MCF 10A (cell line): ENCODE measurements around the gene CHID1. TPM values are rescaled to one million over a fixed set of nuclear protein-coding genes. Genes with fewer than 3 reads are reported as not detected.

Source experiments
- BruUV-seq: library from RNA; stranded (reverse); fragments of 400-500 nt; replicated peaks from 2 replicates; lab custom pipeline; 2021; lab: Mats Ljungman, UMichigan
- CTCF ChIA-PET: fragments of 300-600 bp; sonication (Branson Sonifier 250); formaldehyde crosslinking; extraction: SDS; loops from one replicate; lab custom pipeline; 2021; ENCODE audit warnings: antibody characterized with exemption, inconsistent platforms; lab: Yijun Ruan, JAX
- POLR2A ChIA-PET: fragments of 300-600, 350-650 bp; sonication (Branson Sonifier 250); formaldehyde crosslinking; extraction: SDS; loops from one replicate; lab custom pipeline; 2020; ENCODE audit warnings: antibody characterized with exemption, inconsistent platforms; lab: Yijun Ruan, JAX
- DNase-seq: peaks from one replicate; pipeline ENCODE4 v3.0.0-alpha.2; 2018; ENCODE audit not compliant: unreplicated experiment
- H3K27ac Mint-ChIP-seq: one replicate; pipeline ENCODE4 v1.8.0; 2022; ENCODE audit warnings: mild to moderate bottlenecking, low read depth, mixed read lengths; ENCODE audit not compliant: unreplicated experiment
- H3K27me3 Mint-ChIP-seq: one replicate; pipeline ENCODE4 v1.8.0; 2022; ENCODE audit warnings: mixed read lengths; ENCODE audit not compliant: insufficient read depth, unreplicated experiment
- H3K36me3 Mint-ChIP-seq: one replicate; pipeline ENCODE4 v1.8.0; 2022; ENCODE audit warnings: mild to moderate bottlenecking, moderate library complexity, mixed read lengths; ENCODE audit not compliant: insufficient read depth, unreplicated experiment
- H3K4me1 Mint-ChIP-seq: one replicate; pipeline ENCODE4 v1.8.0; 2022; ENCODE audit warnings: mixed read lengths; ENCODE audit not compliant: insufficient read depth, unreplicated experiment
- H3K4me3 Mint-ChIP-seq: one replicate; pipeline ENCODE4 v1.8.0; 2022; ENCODE audit warnings: mild to moderate bottlenecking, moderate library complexity, mixed read lengths; ENCODE audit not compliant: unreplicated experiment
- H3K9me3 Mint-ChIP-seq: one replicate; pipeline ENCODE4 v1.8.0; 2022; ENCODE audit warnings: mixed read lengths; ENCODE audit not compliant: unreplicated experiment
- CTCF ChIP-seq: fragments of 200-600 bp; IDR thresholded peaks from one replicate; pipeline ENCODE4 v1.8.0; 2022; ENCODE audit warnings: antibody characterized with exemption, mild to moderate bottlenecking; ENCODE audit not compliant: unreplicated experiment
- intact Hi-C: fragments of 100-400 bp; cut with micrococcal nuclease; formaldehyde crosslinking; loops from 2 replicates; pipeline ENCODE4 v1.14.1; 2022
- total RNA-seq: library from RNA; stranded (reverse); gene quantifications from 2 replicates; pipeline ENCODE4 v1.2.3, GENCODE V29; 2022

CHID1 gene
- total RNA-seq, 1 experiment from 2014 or later = 94.8 TPM

- H3K27ac Mint-ChIP-seq = no peak overlapping the region
- no peak for DNase-seq
- TF ChIP-seq CTCF = no peak
- intact Hi-C loops = no loop called here
- no peaks in the 10 kb centered on the region for H3K9me3 Mint-ChIP-seq
- H3K4me1 Mint-ChIP-seq = no peaks in the 10 kb centered on the region
- H3K27me3 Mint-ChIP-seq = no peaks in the 10 kb centered on the region
- no TSS peak for BruUV-seq
- H3K4me3 Mint-ChIP-seq = no peak overlapping the region
- peaks cover 14% of the 10 kb centered on the region for H3K36me3 Mint-ChIP-seq
- POLR2A ChIA-PET = interaction anchor here (0.6 to 1.4 kb wide), 3 partner anchors 9 to 394 kb away, joined by 3 to 4 read pairs (median 3); no protein-coding TSS in a partner anchor
- CTCF ChIA-PET = interaction anchor here (1.3 kb wide), 1 partner anchor 8 kb away, joined by 4 read pairs; no protein-coding TSS in a partner anchor
These were observed 54.2 kb downstream of the CHID1 start for GRCh38 chr11:856397-856796.

GRCh38 chr11:855796-856195, 54.8 kb downstream of the CHID1 start:
- Mint-ChIP-seq H3K36me3 (peaks cover 12% of the 10 kb centered on the region), H3K4me3 (no peak overlapping the region), H3K9me3 (no peaks in the 10 kb centered on the region), H3K27ac (no peak overlapping the region), H3K4me1 (no peaks in the 10 kb centered on the region), H3K27me3 (no peaks in the 10 kb centered on the region)
- DNase-seq = no peak
- no TSS peak for BruUV-seq
- POLR2A ChIA-PET = interaction anchor here (1.4 kb wide), 1 partner anchor 8 kb away, joined by 4 read pairs; no protein-coding TSS in a partner anchor
- CTCF ChIA-PET = interaction anchor here (1.3 kb wide), 1 partner anchor 8 kb away, joined by 4 read pairs; no protein-coding TSS in a partner anchor
- intact Hi-C loops = no loop called here
- no peak for TF ChIP-seq CTCF

- no TSS peak for BruUV-seq
- intact Hi-C loops = no loop called here
- Mint-ChIP-seq H3K9me3 (no peaks in the 10 kb centered on the region), H3K27ac (no peak overlapping the region), H3K4me1 (no peaks in the 10 kb centered on the region), H3K36me3 (peaks cover 14% of the 10 kb centered on the region), H3K27me3 (no peaks in the 10 kb centered on the region), H3K4me3 (no peak overlapping the region)
- POLR2A ChIA-PET = no interaction called here
- CTCF ChIA-PET = no interaction called here
- DNase-seq = no peak
- no peak for TF ChIP-seq CTCF
These were observed 55.3 kb downstream of the CHID1 start for GRCh38 chr11:855330-855674.

GRCh38 chr11:854601-855329, 55.8 kb downstream of the CHID1 start:
- no peak for DNase-seq
- Mint-ChIP-seq H3K4me3 (no peak overlapping the region), H3K27me3 (no peaks in the 10 kb centered on the region), H3K27ac (no peak overlapping the region), H3K36me3 (peaks cover 19% of the 10 kb centered on the region), H3K4me1 (no peaks in the 10 kb centered on the region), H3K9me3 (no peaks in the 10 kb centered on the region)
- intact Hi-C loops = no loop called here
- ChIA-PET POLR2A (no interaction called here), CTCF (no interaction called here)
- no peak for TF ChIP-seq CTCF
- BruUV-seq = no TSS peak
